Keratinocyte (primary cell): ENCODE data around the gene PTX3. TPM values are rescaled to one million over a fixed set of nuclear protein-coding genes. Genes with fewer than 3 reads are reported as not detected.

Experiments used
- DNase-seq: peaks from one replicate; pipeline ENCODE4 v3.0.0-alpha.2; 2011; ENCODE audit warnings: low read depth, missing footprints, low spot score
- FAIRE-seq: peaks from 2 replicates; lab custom pipeline; 2011; peaks lifted over from hg19 to GRCh38; lab: Jason Lieb, UNC
- H2AFZ ChIP-seq: 2 replicates; pipeline ENCODE4 v1.6.0; 2012; ENCODE audit warnings: low read length, control low read depth, inconsistent platforms; ENCODE audit not compliant: control insufficient read depth
- H3K27ac ChIP-seq: 2 replicates; pipeline ENCODE4 v1.5.1; 2011; ENCODE audit warnings: low read length; ENCODE audit not compliant: control insufficient read depth, insufficient read depth
- H3K27me3 ChIP-seq: 3 replicates; pipeline ENCODE4 v1.6.0; 2011; ENCODE audit warnings: low read length; ENCODE audit not compliant: control insufficient read depth, insufficient read depth; ENCODE audit errors: extremely low read depth
- H3K36me3 ChIP-seq, 2 experiments: 2 replicates in 1 of 2; 3 replicates in 1 of 2; pipeline ENCODE4 v1.5.1; 2011; ENCODE audit warnings: low read length in 2 of 2, mild to moderate bottlenecking in 1 of 2; ENCODE audit not compliant: control insufficient read depth in 2 of 2, insufficient read depth in 2 of 2; ENCODE audit errors: extremely low read depth in 1 of 2
- H3K4me1 ChIP-seq: 3 replicates; pipeline ENCODE4 v1.5.1; 2011; ENCODE audit warnings: low read length; ENCODE audit not compliant: control insufficient read depth, insufficient read depth; ENCODE audit errors: extremely low read depth
- H3K4me2 ChIP-seq: 3 replicates; pipeline ENCODE4 v1.6.0; 2011; ENCODE audit warnings: low read depth, low read length; ENCODE audit not compliant: control insufficient read depth, insufficient read depth; ENCODE audit errors: extremely low read depth
- H3K4me3 ChIP-seq, 3 experiments: fragments of 200-600 bp in 1 of 3; sonication (generic) in 1 of 3; 2 replicates in 2 of 3; 3 replicates in 1 of 3; pipeline ENCODE4 v1.5.1; 2011 to 2016; ENCODE audit warnings: low read length in 3 of 3, mild to moderate bottlenecking in 3 of 3, control low read depth in 2 of 3, inconsistent platforms in 1 of 3, low read depth in 1 of 3, mixed read lengths in 1 of 3, mixed run types in 1 of 3, moderate library complexity in 1 of 3; ENCODE audit not compliant: control insufficient read depth in 2 of 3, insufficient read depth in 2 of 3; ENCODE audit errors: extremely low read depth in 1 of 3
- H3K79me2 ChIP-seq: 2 replicates; pipeline ENCODE4 v1.6.0; 2012; ENCODE audit warnings: low read length; ENCODE audit not compliant: control insufficient read depth, insufficient read depth
- H3K9ac ChIP-seq: 3 replicates; pipeline ENCODE4 v1.6.0; 2011; ENCODE audit warnings: low read length; ENCODE audit not compliant: control insufficient read depth, insufficient read depth; ENCODE audit errors: extremely low read depth
- H3K9me1 ChIP-seq: 3 replicates; pipeline ENCODE4 v1.6.0; 2011; ENCODE audit warnings: low read length; ENCODE audit not compliant: control insufficient read depth, insufficient read depth; ENCODE audit errors: extremely low read depth
- H3K9me3 ChIP-seq: 2 replicates; pipeline ENCODE4 v1.5.1; 2012; ENCODE audit warnings: low read depth, low read length; ENCODE audit not compliant: control insufficient read depth
- H4K20me1 ChIP-seq: 3 replicates; pipeline ENCODE4 v1.6.0; 2011; ENCODE audit warnings: low read length; ENCODE audit not compliant: control insufficient read depth, insufficient read depth; ENCODE audit errors: extremely low read depth
- CTCF ChIP-seq, 3 experiments: IDR thresholded peaks in 1 of 3; conservative IDR thresholded peaks in 1 of 3; optimal IDR thresholded peaks in 1 of 3; 2 replicates in 2 of 3; 3 replicates in 1 of 3; pipeline versions ENCODE3 to v1.5.1; 2011; ENCODE audit warnings: low read length in 3 of 3, mild to moderate bottlenecking in 3 of 3, moderate library complexity in 2 of 3, control low read depth in 1 of 3, inconsistent platforms in 1 of 3; ENCODE audit not compliant: insufficient read depth in 2 of 3; ENCODE audit errors: extremely low read depth in 1 of 3
- EZH2 ChIP-seq: IDR thresholded peaks from one replicate; pipeline ENCODE4 v1.6.1; 2012; ENCODE audit warnings: inconsistent platforms, mild to moderate bottlenecking, low read length, moderate library complexity
- dilution Hi-C: fragments of 300-500 bp; cut with MboI; formaldehyde crosslinking; loops from one replicate; pipeline ENCODE4 v1.7.0; 2020; ENCODE audit warnings: low sequenced_read_pairs; ENCODE audit not compliant: extremely low pct_ligation_motif_present
- polyA plus RNA-seq, 5 experiments: library from polyadenylated mRNA; depleted of rRNA in 3 of 5; stranded (reverse) in 3 of 5; stranded (forward) in 1 of 5; unstranded in 1 of 5; fragments of >200 nt; gene quantifications; 1 replicate in 1 of 5; 2 replicates in 3 of 5; 3 replicates in 1 of 5; pipeline versions ENCODE4 v1.2.1 to v1.2.3, GENCODE V29; 2011 to 2012; ENCODE audit warnings: missing spikeins in 2 of 5, low read depth in 1 of 5, low replicate concordance in 1 of 5

PTX3 gene
- polyA plus RNA-seq, 1 donor (not counting 4 experiments of a cell fraction or from before 2014, with no cell fraction given) = 0.14 TPM

- no peak overlapping the region for H3K9ac ChIP-seq
- DNase-seq = no peak
- no peak overlapping the region for H2AFZ ChIP-seq
- H3K4me1 ChIP-seq = peaks cover 6% of the 10 kb centered on the region
- no peak for FAIRE-seq
- dilution Hi-C loops = no loop called here
- H3K9me1 ChIP-seq = no peaks in the 10 kb centered on the region
- H4K20me1 ChIP-seq = no peaks in the 10 kb centered on the region
- H3K27me3 ChIP-seq = no peaks in the 10 kb centered on the region
- no peaks in the 10 kb centered on the region for H3K9me3 ChIP-seq
- no peak for TF ChIP-seq CTCF (optimal IDR thresholded peaks at IDR 0.05 in 1 of 3, IDR thresholded peaks at IDR 0.05 in 1 of 3, conservative IDR thresholded peaks at IDR 0.05 in 1 of 3; ENCODE audit: extremely low read depth in 1 of 3, insufficient read depth in 2 of 3, low read length in 3 of 3)
- no peak for TF ChIP-seq EZH2
- no peaks in the 10 kb centered on the region for H3K36me3 ChIP-seq
- H3K79me2 ChIP-seq = no peaks in the 10 kb centered on the region
- no peak overlapping the region for H3K4me2 ChIP-seq
- no peak overlapping the region for H3K27ac ChIP-seq
- no peak overlapping the region for H3K4me3 ChIP-seq
Measured at GRCh38 chr3:157464321-157464720, 27.7 kb downstream of the PTX3 start.

GRCh38 chr3:157465741-157466140 lies 29.1 kb downstream of the PTX3 start:
- dilution Hi-C loops = no loop called here
- no peak overlapping the region for H2AFZ ChIP-seq
- H4K20me1 ChIP-seq = no peaks in the 10 kb centered on the region
- no peaks in the 10 kb centered on the region for H3K36me3 ChIP-seq
- H3K27me3 ChIP-seq = no peaks in the 10 kb centered on the region
- DNase-seq (no peak), FAIRE-seq (no peak)
- H3K4me3 ChIP-seq = no peak overlapping the region
- TF ChIP-seq CTCF (optimal IDR thresholded peaks at IDR 0.05 in 1 of 3, IDR thresholded peaks at IDR 0.05 in 1 of 3, conservative IDR thresholded peaks at IDR 0.05 in 1 of 3; ENCODE audit: extremely low read depth in 1 of 3, insufficient read depth in 2 of 3, low read length in 3 of 3) = no peak
- TF ChIP-seq EZH2 = no peak
- H3K79me2 ChIP-seq = no peaks in the 10 kb centered on the region
- H3K9me3 ChIP-seq = no peaks in the 10 kb centered on the region
- H3K4me1 ChIP-seq = no peaks in the 10 kb centered on the region
- H3K4me2 ChIP-seq = no peak overlapping the region
- no peaks in the 10 kb centered on the region for H3K9me1 ChIP-seq
- H3K27ac ChIP-seq = no peak overlapping the region
- no peak overlapping the region for H3K9ac ChIP-seq
